ENCODE measurements around the gene MAP3K7CL. TPM values are rescaled to one million over a fixed set of nuclear protein-coding genes. Genes with fewer than 3 reads are reported as not detected.

The MAP3K7CL gene
- total RNA-seq, 2 donors from 2014 or later: 1.3 TPM; not detected in 1

GRCh38 chr21:29125979-29126378 lies 4.5 kb upstream of the MAP3K7CL start:
- 91 to 93% methylated on average over 3 of the region's 3 CpGs for WGBS, 2 experiments (ENCODE audit: insufficient coverage in 1 of 2, insufficient read length in 1 of 2)
- Mint-ChIP-seq H3K27ac (no peak overlapping the region), H3K36me3 (ENCODE audit: low read depth) (no peaks in the 10 kb centered on the region), H3K4me1 (no peaks in the 10 kb centered on the region), H3K9me3 (peaks cover 15% of the 10 kb centered on the region), H3K27me3 (ENCODE audit: insufficient read depth) (peaks cover 6% of the 10 kb centered on the region), H3K4me3 (no peak overlapping the region)
- H3K4me1 ChIP-seq (ENCODE audit: control insufficient read depth, insufficient read depth, low read length): no peaks in the 10 kb centered on the region
- H3K4me3 ChIP-seq (ENCODE audit: low read length): no peak overlapping the region
- H3K27me3 ChIP-seq (ENCODE audit: control insufficient read depth, insufficient read depth, low read length, poor library complexity, severe bottlenecking): no peaks in the 10 kb centered on the region
- DNase-seq: no peak
- H3K9me3 ChIP-seq (ENCODE audit: control insufficient read depth, low read length): no peaks in the 10 kb centered on the region
- H3K27ac ChIP-seq (ENCODE audit: low read depth, low read length): no peak overlapping the region
- H3K36me3 ChIP-seq (ENCODE audit: control insufficient read depth, insufficient read depth, low read length): no peaks in the 10 kb centered on the region
- H3K9ac ChIP-seq (ENCODE audit: extremely low read depth, low read length, poor library complexity, severe bottlenecking): no peak overlapping the region
- TF ChIP-seq CTCF (conservative IDR thresholded peaks at IDR 0.05): no peak

GRCh38 chr21:29133241-29133640 lies 2.8 kb downstream of the MAP3K7CL start:
- H3K36me3 ChIP-seq (ENCODE audit: control insufficient read depth, insufficient read depth, low read length): no peaks in the 10 kb centered on the region
- WGBS, 2 experiments (ENCODE audit: insufficient coverage in 1 of 2, insufficient read length in 1 of 2): 84 to 89% methylated on average over 3 to 7 of the region's 7 CpGs
- Mint-ChIP-seq H3K36me3 (ENCODE audit: low read depth) (no peaks in the 10 kb centered on the region), H3K27ac (no peak overlapping the region), H3K4me3 (no peak overlapping the region), H3K9me3 (peaks cover 15% of the 10 kb centered on the region), H3K4me1 (no peaks in the 10 kb centered on the region), H3K27me3 (ENCODE audit: insufficient read depth) (peaks cover 6% of the 10 kb centered on the region)
- no peak for DNase-seq
- H3K4me1 ChIP-seq (ENCODE audit: control insufficient read depth, insufficient read depth, low read length): no peaks in the 10 kb centered on the region
- no peak overlapping the region for H3K9ac ChIP-seq (ENCODE audit: extremely low read depth, low read length, poor library complexity, severe bottlenecking)
- H3K27ac ChIP-seq (ENCODE audit: low read depth, low read length): no peak overlapping the region
- no peaks in the 10 kb centered on the region for H3K27me3 ChIP-seq (ENCODE audit: control insufficient read depth, insufficient read depth, low read length, poor library complexity, severe bottlenecking)
- no peak overlapping the region for H3K4me3 ChIP-seq (ENCODE audit: low read length)
- no peak for TF ChIP-seq CTCF (conservative IDR thresholded peaks at IDR 0.05)
- H3K9me3 ChIP-seq (ENCODE audit: control insufficient read depth, low read length): no peaks in the 10 kb centered on the region

GRCh38 chr21:29133796-29134195 lies 3.4 kb downstream of the MAP3K7CL start:
- H3K4me3 ChIP-seq (ENCODE audit: low read length): no peak overlapping the region
- H3K27me3 ChIP-seq (ENCODE audit: control insufficient read depth, insufficient read depth, low read length, poor library complexity, severe bottlenecking): no peaks in the 10 kb centered on the region
- peak; percentile 75 for DNase-seq
- Mint-ChIP-seq H3K9me3 (peaks cover 15% of the 10 kb centered on the region), H3K27ac (no peak overlapping the region), H3K27me3 (ENCODE audit: insufficient read depth) (peaks cover 6% of the 10 kb centered on the region), H3K4me1 (no peaks in the 10 kb centered on the region), H3K36me3 (ENCODE audit: low read depth) (no peaks in the 10 kb centered on the region), H3K4me3 (no peak overlapping the region)
- TF ChIP-seq CTCF (conservative IDR thresholded peaks at IDR 0.05): no peak
- no peak overlapping the region for H3K9ac ChIP-seq (ENCODE audit: extremely low read depth, low read length, poor library complexity, severe bottlenecking)
- H3K36me3 ChIP-seq (ENCODE audit: control insufficient read depth, insufficient read depth, low read length): no peaks in the 10 kb centered on the region
- WGBS, 2 experiments (ENCODE audit: insufficient coverage in 1 of 2, insufficient read length in 1 of 2): 81 to 88% methylated on average over 4 to 5 of the region's 5 CpGs
- no peak overlapping the region for H3K27ac ChIP-seq (ENCODE audit: low read depth, low read length)
- no peaks in the 10 kb centered on the region for H3K9me3 ChIP-seq (ENCODE audit: control insufficient read depth, low read length)
- H3K4me1 ChIP-seq (ENCODE audit: control insufficient read depth, insufficient read depth, low read length): no peaks in the 10 kb centered on the region

Measured in endodermal cell (in vitro differentiated cells).